Measurements from ENCODE around the gene SPRR2A. TPM values are rescaled to one million over a fixed set of nuclear protein-coding genes. Genes with fewer than 3 reads are reported as not detected.

Gene SPRR2A
- total and polyA plus RNA-seq, 2 of the 8 experiments (the other 6 are each of a cell fraction or from before 2014, with no cell fraction given), result not detected

DNA sequence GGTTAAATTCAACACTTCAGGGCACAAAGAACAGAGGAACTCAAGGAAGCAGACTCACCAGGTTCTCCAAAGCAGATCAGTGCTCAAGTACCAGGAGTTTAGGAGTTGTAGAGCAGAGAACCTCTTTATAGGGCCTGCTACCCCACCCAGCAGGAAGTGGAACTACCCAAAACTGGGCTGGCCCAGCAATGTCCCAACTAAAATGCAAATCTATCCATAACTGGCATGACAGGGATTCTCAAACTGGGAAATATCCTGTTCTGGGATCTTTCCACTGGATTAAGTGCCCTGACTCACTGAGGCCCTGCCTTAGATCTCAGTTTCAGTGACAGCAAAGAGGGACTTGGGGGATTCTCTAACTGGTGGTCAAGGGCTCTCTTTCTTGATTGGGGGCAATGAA, 37.1 kb upstream of the SPRR2A start, which contains the start of gene SPRR2E (continued):
- TF ChIP-seq YY1 (IDR thresholded peaks at IDR 0.05; ENCODE audit: low read depth, low read length), result no peak
- no peak for TF ChIP-seq SP4 (IDR thresholded peaks at IDR 0.05; ENCODE audit: low read length)
- no peak for TF ChIP-seq JUND (IDR thresholded peaks at IDR 0.05; ENCODE audit: low read length)

All from H1 (cell line).